Measurements from ENCODE around the gene ADAM15.

The ADAM15 gene

GRCh38 chr1:155070721-155071569 lies 19.8 kb downstream of the ADAM15 start:
- peak; percentile 51 for DNase-seq (ENCODE audit: low read depth)

- no peak for DNase-seq (ENCODE audit: low read depth)
Measured at GRCh38 chr1:155071701-155072100, 20.6 kb downstream of the ADAM15 start.

- no peak for DNase-seq (ENCODE audit: low read depth)
Measured at GRCh38 chr1:155072531-155073289, 21.6 kb downstream of the ADAM15 start.

GRCh38 chr1:155073377-155074242 lies 22.5 kb downstream of the ADAM15 start:
- DNase-seq (ENCODE audit: low read depth), result no peak

- DNase-seq (ENCODE audit: low read depth), result no peak
Measured at GRCh38 chr1:155075535-155075934, 24.4 kb downstream of the ADAM15 start.

- no peak for DNase-seq (ENCODE audit: low read depth)
Measured at GRCh38 chr1:155076371-155076770, 25.3 kb downstream of the ADAM15 start.

- no peak for DNase-seq (ENCODE audit: low read depth)
Measured at GRCh38 chr1:155077346-155077745, 26.2 kb downstream of the ADAM15 start.

GRCh38 chr1:155077758-155078445 lies 26.8 kb downstream of the ADAM15 start:
- DNase-seq (ENCODE audit: low read depth), result no peak

GRCh38 chr1:155078469-155079209 lies 27.5 kb downstream of the ADAM15 start, which contains the start of gene EFNA3:
TSS of gene EFNA3 (plus strand) at chr1:155078837. CDS start at chr1:155078942, 105 bp downstream.
- DNase-seq (ENCODE audit: low read depth), result peak; percentile 29

GRCh38 chr1:155079210-155079486 lies 28.0 kb downstream of the ADAM15 start:
- no peak for DNase-seq (ENCODE audit: low read depth)

GRCh38 chr1:155079487-155080311 lies 28.6 kb downstream of the ADAM15 start:
- no peak for DNase-seq (ENCODE audit: low read depth)

GRCh38 chr1:155080312-155081228 lies 29.5 kb downstream of the ADAM15 start:
- no peak for DNase-seq (ENCODE audit: low read depth)

- no peak for DNase-seq (ENCODE audit: low read depth)
Measured at GRCh38 chr1:155081472-155082300, 30.6 kb downstream of the ADAM15 start.

- DNase-seq (ENCODE audit: low read depth), result no peak
Measured at GRCh38 chr1:155082301-155083051, 31.4 kb downstream of the ADAM15 start.

- no peak for DNase-seq (ENCODE audit: low read depth)
Measured at GRCh38 chr1:155083052-155083541, 32.0 kb downstream of the ADAM15 start.

GRCh38 chr1:155083865-155084721 lies 33.0 kb downstream of the ADAM15 start:
- peak; percentile 24 for DNase-seq (ENCODE audit: low read depth)

Measured in fibroblast of gingiva (primary cell).